ENCODE measurements around the gene TRAFD1.

Gene TRAFD1

GRCh38 chr12:112167718-112168525 is 42.6 kb downstream of the TRAFD1 start:
- H3K36me3 ChIP-seq (ENCODE audit: control insufficient read depth in 2 of 2, insufficient read depth in 2 of 2, low read length in 2 of 2) = peaks cover 37% of the 10 kb centered on the region in 2 donors
- no peak overlapping the region for H3K9ac ChIP-seq (ENCODE audit: low read depth in 1 of 2, low read length in 2 of 2)
- no peak overlapping the region for H3K4me3 ChIP-seq (ENCODE audit: low read length in 2 of 2)
- no peak overlapping the region for H3K27ac ChIP-seq (ENCODE audit: low read depth in 2 of 2, low read length in 2 of 2)
- H3K27me3 ChIP-seq (ENCODE audit: control insufficient read depth in 2 of 2, insufficient read depth in 2 of 2, low read length in 2 of 2) = no peaks in the 10 kb centered on the region
- no peaks in the 10 kb centered on the region for H3K9me3 ChIP-seq (ENCODE audit: control insufficient read depth in 2 of 2, low read length in 2 of 2)
- no peaks in the 10 kb centered on the region for H3K4me1 ChIP-seq (ENCODE audit: control insufficient read depth in 2 of 2, insufficient read depth in 2 of 2, low read length in 2 of 2)

GRCh38 chr12:112168561-112168971 is 43.2 kb downstream of the TRAFD1 start:
- H3K36me3 ChIP-seq (ENCODE audit: control insufficient read depth in 2 of 2, insufficient read depth in 2 of 2, low read length in 2 of 2) = peaks cover 31 to 34% of the 10 kb centered on the region in 2 donors
- no peak overlapping the region for H3K4me3 ChIP-seq (ENCODE audit: low read length in 2 of 2)
- no peak overlapping the region for H3K27ac ChIP-seq (ENCODE audit: low read depth in 2 of 2, low read length in 2 of 2)
- H3K9me3 ChIP-seq (ENCODE audit: control insufficient read depth in 2 of 2, low read length in 2 of 2) = no peaks in the 10 kb centered on the region
- H3K9ac ChIP-seq (ENCODE audit: low read depth in 1 of 2, low read length in 2 of 2) = no peak overlapping the region
- no peaks in the 10 kb centered on the region for H3K27me3 ChIP-seq (ENCODE audit: control insufficient read depth in 2 of 2, insufficient read depth in 2 of 2, low read length in 2 of 2)
- no peaks in the 10 kb centered on the region for H3K4me1 ChIP-seq (ENCODE audit: control insufficient read depth in 2 of 2, insufficient read depth in 2 of 2, low read length in 2 of 2)

GRCh38 chr12:112169161-112169872 is 44.0 kb downstream of the TRAFD1 start:
- Histone ChIP-seq H3K36me3 (ENCODE audit: control insufficient read depth in 2 of 2, insufficient read depth in 2 of 2, low read length in 2 of 2) (peaks cover 26 to 31% of the 10 kb centered on the region in 2 donors), H3K9me3 (ENCODE audit: control insufficient read depth in 2 of 2, low read length in 2 of 2) (no peaks in the 10 kb centered on the region), H3K4me1 (ENCODE audit: control insufficient read depth in 2 of 2, insufficient read depth in 2 of 2, low read length in 2 of 2) (no peaks in the 10 kb centered on the region), H3K27ac (ENCODE audit: low read depth in 2 of 2, low read length in 2 of 2) (no peak overlapping the region), H3K9ac (ENCODE audit: low read depth in 1 of 2, low read length in 2 of 2) (no peak overlapping the region), H3K27me3 (ENCODE audit: control insufficient read depth in 2 of 2, insufficient read depth in 2 of 2, low read length in 2 of 2) (no peaks in the 10 kb centered on the region), H3K4me3 (ENCODE audit: low read length in 2 of 2) (no peak overlapping the region)

GRCh38 chr12:112169966-112170365 is 44.6 kb downstream of the TRAFD1 start:
- no peak overlapping the region for H3K4me3 ChIP-seq (ENCODE audit: low read length in 2 of 2)
- H3K9ac ChIP-seq (ENCODE audit: low read depth in 1 of 2, low read length in 2 of 2) = no peak overlapping the region

GRCh38 chr12:112170376-112170775 is 45.0 kb downstream of the TRAFD1 start:
- H3K9ac ChIP-seq (ENCODE audit: low read depth in 1 of 2, low read length in 2 of 2) = no peak overlapping the region
- H3K36me3 ChIP-seq (ENCODE audit: control insufficient read depth in 2 of 2, insufficient read depth in 2 of 2, low read length in 2 of 2) = peaks cover 32 to 35% of the 10 kb centered on the region in 2 donors
- no peaks in the 10 kb centered on the region for H3K27me3 ChIP-seq (ENCODE audit: control insufficient read depth in 2 of 2, insufficient read depth in 2 of 2, low read length in 2 of 2)
- no peak overlapping the region for H3K4me3 ChIP-seq (ENCODE audit: low read length in 2 of 2)
- H3K4me1 ChIP-seq (ENCODE audit: control insufficient read depth in 2 of 2, insufficient read depth in 2 of 2, low read length in 2 of 2) = no peaks in the 10 kb centered on the region
- no peak overlapping the region for H3K27ac ChIP-seq (ENCODE audit: low read depth in 2 of 2, low read length in 2 of 2)
- no peaks in the 10 kb centered on the region for H3K9me3 ChIP-seq (ENCODE audit: control insufficient read depth in 2 of 2, low read length in 2 of 2)

More at GRCh38 chr12:112169966-112170365, 44.6 kb downstream of the TRAFD1 start:
- Histone ChIP-seq H3K27ac (ENCODE audit: low read depth in 2 of 2, low read length in 2 of 2) (no peak overlapping the region), H3K4me1 (ENCODE audit: control insufficient read depth in 2 of 2, insufficient read depth in 2 of 2, low read length in 2 of 2) (no peaks in the 10 kb centered on the region), H3K9me3 (ENCODE audit: control insufficient read depth in 2 of 2, low read length in 2 of 2) (no peaks in the 10 kb centered on the region), H3K27me3 (ENCODE audit: control insufficient read depth in 2 of 2, insufficient read depth in 2 of 2, low read length in 2 of 2) (no peaks in the 10 kb centered on the region), H3K36me3 (ENCODE audit: control insufficient read depth in 2 of 2, insufficient read depth in 2 of 2, low read length in 2 of 2) (peaks cover 28 to 31% of the 10 kb centered on the region in 2 donors)

- H3K9ac ChIP-seq (ENCODE audit: low read depth in 1 of 2, low read length in 2 of 2) = no peak overlapping the region
- H3K27me3 ChIP-seq (ENCODE audit: control insufficient read depth in 2 of 2, insufficient read depth in 2 of 2, low read length in 2 of 2) = no peaks in the 10 kb centered on the region
- no peak overlapping the region for H3K27ac ChIP-seq (ENCODE audit: low read depth in 2 of 2, low read length in 2 of 2)
- H3K4me1 ChIP-seq (ENCODE audit: control insufficient read depth in 2 of 2, insufficient read depth in 2 of 2, low read length in 2 of 2) = no peaks in the 10 kb centered on the region
- peaks cover 39 to 41% of the 10 kb centered on the region in 2 donors for H3K36me3 ChIP-seq (ENCODE audit: control insufficient read depth in 2 of 2, insufficient read depth in 2 of 2, low read length in 2 of 2)
- H3K4me3 ChIP-seq (ENCODE audit: low read length in 2 of 2) = no peak overlapping the region
- no peaks in the 10 kb centered on the region for H3K9me3 ChIP-seq (ENCODE audit: control insufficient read depth in 2 of 2, low read length in 2 of 2)
Measured at GRCh38 chr12:112170971-112171596, 45.7 kb downstream of the TRAFD1 start.

GRCh38 chr12:112172556-112173324 is 47.4 kb downstream of the TRAFD1 start:
- H3K4me1 ChIP-seq (ENCODE audit: control insufficient read depth in 2 of 2, insufficient read depth in 2 of 2, low read length in 2 of 2) = no peaks in the 10 kb centered on the region
- no peak overlapping the region for H3K9ac ChIP-seq (ENCODE audit: low read depth in 1 of 2, low read length in 2 of 2)
- H3K36me3 ChIP-seq (ENCODE audit: control insufficient read depth in 2 of 2, insufficient read depth in 2 of 2, low read length in 2 of 2) = peaks cover 42 to 50% of the 10 kb centered on the region in 2 donors
- no peak overlapping the region for H3K4me3 ChIP-seq (ENCODE audit: low read length in 2 of 2)
- H3K27me3 ChIP-seq (ENCODE audit: control insufficient read depth in 2 of 2, insufficient read depth in 2 of 2, low read length in 2 of 2) = no peaks in the 10 kb centered on the region
- H3K27ac ChIP-seq (ENCODE audit: low read depth in 2 of 2, low read length in 2 of 2) = no peak overlapping the region
- H3K9me3 ChIP-seq (ENCODE audit: control insufficient read depth in 2 of 2, low read length in 2 of 2) = no peaks in the 10 kb centered on the region

- no peak overlapping the region for H3K27ac ChIP-seq (ENCODE audit: low read depth in 2 of 2, low read length in 2 of 2)
- H3K4me3 ChIP-seq (ENCODE audit: low read length in 2 of 2) = no peak overlapping the region
- H3K4me1 ChIP-seq (ENCODE audit: control insufficient read depth in 2 of 2, insufficient read depth in 2 of 2, low read length in 2 of 2) = no peaks in the 10 kb centered on the region
- H3K36me3 ChIP-seq (ENCODE audit: control insufficient read depth in 2 of 2, insufficient read depth in 2 of 2, low read length in 2 of 2) = peaks cover 52 to 57% of the 10 kb centered on the region in 2 donors
- H3K9me3 ChIP-seq (ENCODE audit: control insufficient read depth in 2 of 2, low read length in 2 of 2) = no peaks in the 10 kb centered on the region
- no peak overlapping the region for H3K9ac ChIP-seq (ENCODE audit: low read depth in 1 of 2, low read length in 2 of 2)
- H3K27me3 ChIP-seq (ENCODE audit: control insufficient read depth in 2 of 2, insufficient read depth in 2 of 2, low read length in 2 of 2) = no peaks in the 10 kb centered on the region
Measured at GRCh38 chr12:112175361-112176155, 50.2 kb downstream of the TRAFD1 start.

GRCh38 chr12:112176321-112177010 is 51.1 kb downstream of the TRAFD1 start:
- H3K4me3 ChIP-seq (ENCODE audit: low read length in 2 of 2) = no peak overlapping the region
- H3K27me3 ChIP-seq (ENCODE audit: control insufficient read depth in 2 of 2, insufficient read depth in 2 of 2, low read length in 2 of 2) = no peaks in the 10 kb centered on the region
- H3K9me3 ChIP-seq (ENCODE audit: control insufficient read depth in 2 of 2, low read length in 2 of 2) = no peaks in the 10 kb centered on the region
- no peaks in the 10 kb centered on the region for H3K4me1 ChIP-seq (ENCODE audit: control insufficient read depth in 2 of 2, insufficient read depth in 2 of 2, low read length in 2 of 2)
- no peak overlapping the region for H3K27ac ChIP-seq (ENCODE audit: low read depth in 2 of 2, low read length in 2 of 2)
- peaks cover 50 to 53% of the 10 kb centered on the region in 2 donors for H3K36me3 ChIP-seq (ENCODE audit: control insufficient read depth in 2 of 2, insufficient read depth in 2 of 2, low read length in 2 of 2)
- no peak overlapping the region for H3K9ac ChIP-seq (ENCODE audit: low read depth in 1 of 2, low read length in 2 of 2)
